Ovary (tissue), 3 donors: ENCODE results near the gene ABCG2.
"Not testable (repeated sequence)": the region's sequence is repeated elsewhere in the genome, so short reads cannot be mapped to it uniquely, and the experiment has no call there.

Source experiments
- EP300 ChIP-seq: sonication (generic); formaldehyde crosslinking; IDR thresholded peaks from one replicate; pipeline ENCODE4 v1.6.1; 2017; ENCODE audit warnings: antibody characterized with exemption
- POLR2A ChIP-seq: fragments of 450-650 bp; IDR thresholded peaks from one replicate; pipeline ENCODE4 v1.6.1; 2017; ENCODE audit warnings: antibody characterized with exemption, mild to moderate bottlenecking, moderate library complexity
- TF ChIP-seq, protein P1 (sequence below), 3 donors: fragments of 450-650 bp in 2 of 3; fragments of 200-600 bp in 1 of 3; IDR thresholded peaks; one replicate each; pipeline versions ENCODE4 v1.5.1 to v1.8.0; 2016 to 2022; ENCODE audit warnings: antibody characterized with exemption in 3 of 3, mild to moderate bottlenecking in 1 of 3
- donor health status: DM: no; HTN: no; CAD: no.

DNA sequence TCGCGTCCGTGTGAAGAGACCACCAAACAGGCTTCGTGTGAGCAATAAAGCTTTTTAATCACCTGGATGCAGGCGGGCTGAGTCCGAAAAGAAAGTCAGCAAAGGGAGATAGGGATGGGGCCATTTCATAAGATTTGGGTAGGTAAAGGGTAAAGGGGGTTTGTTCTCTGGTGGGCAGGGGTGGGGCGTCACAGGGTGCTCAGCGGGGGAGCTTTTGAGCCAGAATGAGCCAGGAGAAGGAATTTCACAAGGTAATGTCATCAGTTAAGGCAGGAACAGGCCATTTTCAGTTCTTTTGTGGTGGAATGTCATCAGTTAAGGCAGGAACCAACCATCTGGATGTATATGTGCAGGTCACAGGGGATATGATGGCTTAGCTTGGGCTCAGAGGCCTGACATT lies 6.1 kb downstream of the ABCG2 start:
- TF ChIP-seq, protein P1, sequence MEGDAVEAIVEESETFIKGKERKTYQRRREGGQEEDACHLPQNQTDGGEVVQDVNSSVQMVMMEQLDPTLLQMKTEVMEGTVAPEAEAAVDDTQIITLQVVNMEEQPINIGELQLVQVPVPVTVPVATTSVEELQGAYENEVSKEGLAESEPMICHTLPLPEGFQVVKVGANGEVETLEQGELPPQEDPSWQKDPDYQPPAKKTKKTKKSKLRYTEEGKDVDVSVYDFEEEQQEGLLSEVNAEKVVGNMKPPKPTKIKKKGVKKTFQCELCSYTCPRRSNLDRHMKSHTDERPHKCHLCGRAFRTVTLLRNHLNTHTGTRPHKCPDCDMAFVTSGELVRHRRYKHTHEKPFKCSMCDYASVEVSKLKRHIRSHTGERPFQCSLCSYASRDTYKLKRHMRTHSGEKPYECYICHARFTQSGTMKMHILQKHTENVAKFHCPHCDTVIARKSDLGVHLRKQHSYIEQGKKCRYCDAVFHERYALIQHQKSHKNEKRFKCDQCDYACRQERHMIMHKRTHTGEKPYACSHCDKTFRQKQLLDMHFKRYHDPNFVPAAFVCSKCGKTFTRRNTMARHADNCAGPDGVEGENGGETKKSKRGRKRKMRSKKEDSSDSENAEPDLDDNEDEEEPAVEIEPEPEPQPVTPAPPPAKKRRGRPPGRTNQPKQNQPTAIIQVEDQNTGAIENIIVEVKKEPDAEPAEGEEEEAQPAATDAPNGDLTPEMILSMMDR (IDR thresholded peaks at IDR 0.05): not testable (repeated sequence)
- not testable (repeated sequence) for TF ChIP-seq POLR2A, EP300
